NCI-H446 treated with DMSO at 0.1 percent for 48 hours (cell line): Measurements from ENCODE around the gene TSPAN14.

ENCODE experiments used
- DNase-seq: peaks from one replicate; lab custom pipeline; 2025; lab: John Stamatoyannopoulos, UW

TSPAN14 gene

DNA sequence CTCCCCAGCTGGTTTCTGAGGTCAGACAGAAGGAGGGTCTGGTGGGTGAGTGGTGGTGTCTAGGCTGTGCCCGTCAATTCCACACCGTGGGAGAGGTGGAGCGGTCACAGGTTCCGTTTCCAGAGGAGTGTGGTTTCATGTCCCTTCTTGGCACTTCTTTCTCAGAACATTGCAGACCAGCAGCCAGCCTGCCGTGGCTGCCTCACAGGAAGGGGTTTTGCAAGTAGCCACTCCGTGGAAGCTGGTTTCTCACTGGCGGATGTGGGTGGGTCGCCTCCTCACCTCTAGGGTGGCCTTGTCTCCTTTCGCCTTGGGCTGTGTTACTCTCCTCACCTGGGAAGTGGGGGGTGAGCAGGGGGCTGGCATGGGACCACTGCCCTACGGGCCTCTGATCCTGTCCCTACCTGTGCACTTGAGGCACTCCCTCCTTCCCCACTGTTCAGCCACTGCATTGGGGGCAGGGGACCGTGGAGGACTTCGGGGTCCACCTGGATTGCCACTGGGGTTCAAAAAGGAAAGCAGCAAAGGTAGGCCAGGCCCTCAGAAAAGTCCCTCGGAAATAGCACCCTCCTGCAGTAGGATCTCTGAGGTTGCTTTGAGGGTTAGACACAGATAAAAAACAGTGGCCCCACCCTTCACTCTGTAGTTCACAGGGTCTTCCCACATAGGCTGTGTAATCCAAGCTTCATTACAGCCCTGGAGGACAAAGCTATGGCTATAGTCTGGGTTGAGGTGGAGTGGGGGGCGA is 33.9 kb downstream of the TSPAN14 start:
- no peak for DNase-seq

DNA sequence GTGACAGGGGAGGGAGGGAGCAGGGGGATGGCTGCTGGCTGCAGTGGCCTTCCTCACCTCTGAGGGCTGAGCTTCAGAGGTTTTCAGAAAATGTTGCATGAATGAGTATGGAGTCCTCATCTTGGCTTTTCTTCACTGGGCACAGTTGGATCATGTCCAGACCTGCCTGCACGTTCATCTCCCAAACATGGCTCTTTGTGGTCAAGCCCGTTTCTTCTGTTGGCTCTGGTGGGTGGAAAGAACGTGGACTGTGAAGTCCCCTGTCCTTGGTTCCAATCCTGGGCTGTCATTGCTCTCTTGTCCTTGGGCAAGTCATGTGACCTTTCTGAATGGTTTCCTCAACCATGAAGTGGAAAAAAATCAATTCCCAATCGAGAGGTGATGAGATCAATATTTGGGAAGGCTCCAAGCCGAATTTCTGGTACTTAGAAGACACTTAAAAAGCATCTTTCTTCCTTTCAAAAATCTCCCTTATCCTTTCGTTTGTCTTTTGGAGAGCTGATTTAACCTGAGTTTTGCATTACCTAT is 34.5 kb downstream of the TSPAN14 start:
- DNase-seq = no peak

DNA sequence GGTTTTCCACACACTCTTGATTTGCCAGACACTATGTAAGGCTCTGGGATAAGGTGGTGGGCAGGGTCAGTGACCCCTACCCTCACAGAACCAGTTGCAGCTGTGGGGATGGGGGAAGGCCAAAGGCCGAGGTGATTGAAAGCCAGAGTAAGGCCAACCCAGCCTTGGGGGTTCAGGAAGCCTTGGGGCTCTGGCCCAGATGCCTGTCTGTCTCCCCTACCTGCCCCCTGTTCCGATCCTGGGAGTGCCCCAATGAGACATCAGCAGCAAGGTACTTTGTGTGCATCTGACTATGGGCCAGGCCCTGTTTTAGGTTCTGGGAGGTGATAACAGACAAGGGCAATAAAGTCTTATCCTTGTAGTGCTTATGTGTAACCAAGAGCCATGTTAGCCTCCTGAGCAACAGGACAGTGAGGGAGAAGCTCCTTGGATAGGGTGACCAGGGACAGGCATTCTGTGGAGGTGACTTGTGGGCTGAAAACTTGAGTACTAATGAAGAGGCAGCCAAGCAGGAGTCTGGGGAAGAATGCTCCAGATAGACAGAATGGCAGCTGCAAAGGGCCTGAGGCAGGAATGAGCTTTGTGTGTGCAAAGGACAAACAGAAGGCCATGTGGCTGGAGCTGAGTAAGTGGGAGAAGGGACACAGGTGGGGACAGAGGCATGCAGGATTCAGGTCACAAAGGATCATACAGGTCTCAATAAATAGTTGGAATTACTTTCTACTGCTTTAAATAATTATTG is 35.4 kb downstream of the TSPAN14 start:
- no peak for DNase-seq

DNA sequence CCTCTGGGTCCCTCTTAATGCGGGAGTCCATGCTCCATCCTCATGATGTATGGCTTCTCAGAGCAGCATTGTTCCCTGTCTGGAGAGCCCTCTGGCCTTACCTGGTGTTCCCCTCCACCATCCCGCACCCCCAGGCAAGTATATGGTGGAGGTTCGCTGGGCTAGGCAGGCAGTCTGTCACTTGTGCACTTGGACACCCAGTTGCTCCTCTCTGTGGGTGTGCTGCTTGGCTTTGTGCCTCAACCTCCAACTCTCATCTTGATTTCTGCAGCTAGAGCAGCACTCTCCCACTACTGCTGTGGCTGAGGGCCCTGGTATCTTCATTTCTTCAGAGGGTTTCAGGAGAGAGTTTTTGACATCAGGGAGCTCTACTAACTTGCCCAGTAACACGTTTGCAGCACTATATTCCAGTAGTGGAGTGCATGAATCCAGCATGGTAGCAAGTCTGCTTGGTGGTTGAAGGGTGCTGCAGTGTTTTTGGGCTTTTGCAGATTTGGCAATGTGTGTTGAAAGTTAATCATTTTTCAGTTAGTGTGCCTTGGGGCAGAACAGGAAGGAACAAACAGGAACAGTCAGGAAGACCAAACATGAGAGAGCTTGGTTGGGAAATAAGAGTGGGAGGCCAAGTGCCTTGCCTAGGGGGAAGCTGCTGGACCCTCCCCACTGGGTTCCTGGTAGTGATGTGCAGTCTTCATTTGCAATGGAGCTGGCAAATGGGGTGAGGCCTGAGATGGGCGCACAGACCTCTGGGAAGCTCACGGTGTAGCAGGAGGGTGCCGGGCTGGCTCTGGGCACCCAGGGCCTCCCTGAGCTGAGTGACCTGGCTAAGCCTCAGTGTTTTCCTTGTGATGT is 37.4 kb downstream of the TSPAN14 start:
- no peak for DNase-seq

DNA sequence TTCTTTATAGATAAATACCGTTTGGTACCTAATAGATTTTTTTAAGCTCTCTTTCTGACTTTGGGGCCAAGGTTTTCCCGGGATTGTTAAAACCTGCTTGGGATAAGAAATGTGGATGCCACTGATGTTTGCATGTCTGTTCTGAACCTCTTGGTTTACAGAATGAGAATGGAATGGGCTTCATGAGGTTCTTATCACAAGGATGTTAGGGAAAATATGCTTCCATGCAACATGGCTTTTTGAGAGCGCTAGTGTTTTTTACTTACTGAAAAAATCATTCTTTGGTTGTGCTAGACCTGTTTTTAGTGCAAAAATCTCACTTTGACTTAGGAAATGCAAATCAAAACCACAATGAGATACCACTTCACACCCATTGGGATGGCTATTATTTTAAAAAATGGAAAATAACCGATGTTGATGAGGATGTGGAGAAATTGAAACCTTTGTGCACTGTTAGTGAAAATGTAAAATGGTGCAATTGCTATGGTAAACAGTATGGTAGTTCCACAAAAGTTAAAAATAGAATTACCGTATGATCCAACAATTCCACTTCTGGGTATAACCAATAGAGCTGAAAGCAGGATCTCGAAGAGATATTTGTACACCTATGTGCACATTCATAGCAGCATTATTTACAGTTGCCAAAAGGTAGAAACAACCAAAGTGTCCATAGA is 38.9 kb downstream of the TSPAN14 start:
- DNase-seq = no peak

DNA sequence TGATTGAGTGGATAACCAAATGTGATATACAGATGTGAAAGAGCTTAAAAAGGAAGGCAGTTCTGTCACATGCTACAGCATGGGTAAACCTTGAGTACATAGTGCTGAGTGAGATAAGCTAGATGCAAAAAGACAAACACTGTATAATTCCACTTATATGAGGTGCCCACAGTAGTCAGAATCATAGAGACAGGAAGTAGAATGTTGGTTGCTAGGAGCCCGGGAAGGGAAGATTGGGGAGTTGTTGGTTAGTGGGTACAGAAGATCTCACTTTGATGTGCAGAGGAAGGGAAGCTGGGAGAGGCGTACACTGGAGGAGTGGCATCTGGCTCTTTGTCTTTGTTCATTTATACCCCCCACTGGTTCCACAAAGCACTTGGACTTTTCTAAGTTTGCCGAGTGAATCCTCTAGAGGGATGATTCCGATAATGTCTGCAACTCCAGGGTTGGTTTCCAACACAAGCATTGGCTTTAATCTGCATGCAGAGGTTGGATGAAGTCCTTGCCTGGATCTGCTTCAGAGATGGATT is 39.5 kb downstream of the TSPAN14 start:
- DNase-seq = peak; percentile 74

DNA sequence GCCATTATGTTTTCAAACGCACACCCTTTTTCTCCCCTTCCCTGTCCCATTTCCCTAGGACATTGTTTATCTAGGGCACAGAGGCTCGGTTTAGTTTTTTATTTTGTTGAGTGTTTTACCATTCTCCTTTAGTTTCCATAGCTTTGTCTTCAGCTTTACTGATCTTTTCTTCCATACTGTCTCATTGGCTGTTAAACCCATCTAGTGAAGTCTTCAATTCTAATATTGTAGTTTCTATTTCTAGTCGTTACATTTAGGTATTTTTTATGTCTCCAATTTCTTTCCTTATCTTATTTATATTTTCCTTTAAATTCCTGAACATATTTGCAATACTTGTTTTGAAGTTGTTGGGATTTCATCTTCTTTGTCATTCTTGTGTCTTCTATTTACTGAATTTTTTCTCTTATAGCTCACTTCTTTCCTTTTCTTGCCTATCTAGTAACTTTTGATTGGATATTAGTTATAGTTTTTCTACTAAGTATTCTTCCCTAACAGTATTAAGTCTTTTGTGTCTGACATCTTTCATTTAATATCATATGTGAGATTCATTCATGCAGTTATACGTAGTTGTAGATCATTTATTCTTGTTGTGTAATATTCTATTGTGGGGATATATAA is 42.6 kb downstream of the TSPAN14 start:
- no peak for DNase-seq

DNA sequence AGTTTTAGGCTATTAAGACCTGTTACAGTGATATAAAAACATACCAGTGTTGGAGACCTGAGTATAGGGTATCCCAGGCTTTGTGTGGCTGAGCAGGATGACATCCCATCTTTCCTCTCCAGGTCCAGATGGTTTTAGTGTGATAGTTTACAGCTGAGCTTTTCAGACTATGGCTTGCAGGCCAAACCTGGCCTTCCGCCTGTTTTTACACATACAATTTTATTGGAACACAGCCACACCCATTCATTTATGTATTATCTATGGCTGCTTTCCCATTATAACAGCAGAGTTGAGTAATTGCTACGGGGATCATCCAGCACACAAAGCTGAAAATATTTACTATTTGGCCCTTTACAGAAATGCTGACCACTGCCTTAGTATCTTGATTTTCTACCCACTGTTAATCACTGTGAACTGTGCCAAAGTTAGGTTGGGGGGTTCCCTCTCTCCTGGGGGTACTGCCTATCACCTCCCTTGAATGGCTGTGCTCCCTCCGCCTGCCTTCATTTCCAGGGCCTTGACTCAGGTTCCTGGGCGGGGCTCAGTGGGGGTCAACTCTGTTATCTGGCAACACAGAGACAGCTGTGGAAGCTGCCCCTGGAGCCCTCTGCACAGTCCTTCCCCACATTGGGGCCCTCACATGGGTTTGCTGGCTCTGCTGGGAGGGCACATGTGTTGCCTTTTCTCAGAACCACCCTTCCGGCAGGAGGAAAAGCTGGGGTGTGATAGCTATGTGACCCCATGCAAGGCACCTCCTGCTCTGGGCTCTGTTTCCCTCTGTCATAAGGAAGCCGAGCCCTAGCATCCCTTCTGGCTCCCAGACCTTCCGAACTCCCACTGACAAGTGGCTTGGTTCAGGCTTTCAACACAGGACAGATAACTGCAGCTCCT is 43.3 kb downstream of the TSPAN14 start:
- DNase-seq = peak; percentile 86

DNA sequence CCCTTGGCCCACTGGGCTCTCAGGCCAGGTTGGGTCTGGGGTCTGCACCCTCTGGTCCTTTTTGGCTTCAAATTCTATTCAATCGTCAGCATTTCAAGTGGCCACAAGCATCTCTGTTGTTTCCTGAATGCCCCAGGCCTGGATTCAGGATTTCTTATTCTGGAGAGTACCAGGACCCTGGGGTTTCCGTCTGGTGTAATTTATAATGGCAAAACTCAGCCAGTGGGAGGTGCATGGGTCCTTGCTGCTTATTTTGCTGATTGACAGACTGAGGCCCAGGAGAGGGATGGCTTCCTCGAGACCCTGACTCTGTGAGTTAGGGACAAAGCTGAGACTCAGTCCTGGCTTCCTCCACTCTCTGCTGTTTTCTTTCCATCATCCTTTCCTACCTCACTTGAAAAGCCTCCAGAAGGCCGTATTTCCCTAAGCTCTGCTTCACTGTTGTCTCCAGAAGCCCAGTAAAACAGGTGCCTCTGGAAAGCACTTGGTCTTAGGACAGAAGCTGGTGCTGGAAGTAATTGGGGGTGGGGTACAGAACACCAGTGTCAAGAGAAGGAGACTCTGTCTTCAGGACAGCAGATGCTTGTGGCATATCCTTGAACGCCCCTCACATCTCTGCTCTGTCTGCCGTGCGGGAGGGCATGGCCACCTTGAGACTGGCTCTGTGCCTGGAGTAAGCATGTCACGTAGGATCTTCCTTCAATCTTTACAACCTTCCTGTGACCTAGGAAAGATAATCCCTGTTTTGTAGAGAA is 44.1 kb downstream of the TSPAN14 start:
- no peak for DNase-seq

DNA sequence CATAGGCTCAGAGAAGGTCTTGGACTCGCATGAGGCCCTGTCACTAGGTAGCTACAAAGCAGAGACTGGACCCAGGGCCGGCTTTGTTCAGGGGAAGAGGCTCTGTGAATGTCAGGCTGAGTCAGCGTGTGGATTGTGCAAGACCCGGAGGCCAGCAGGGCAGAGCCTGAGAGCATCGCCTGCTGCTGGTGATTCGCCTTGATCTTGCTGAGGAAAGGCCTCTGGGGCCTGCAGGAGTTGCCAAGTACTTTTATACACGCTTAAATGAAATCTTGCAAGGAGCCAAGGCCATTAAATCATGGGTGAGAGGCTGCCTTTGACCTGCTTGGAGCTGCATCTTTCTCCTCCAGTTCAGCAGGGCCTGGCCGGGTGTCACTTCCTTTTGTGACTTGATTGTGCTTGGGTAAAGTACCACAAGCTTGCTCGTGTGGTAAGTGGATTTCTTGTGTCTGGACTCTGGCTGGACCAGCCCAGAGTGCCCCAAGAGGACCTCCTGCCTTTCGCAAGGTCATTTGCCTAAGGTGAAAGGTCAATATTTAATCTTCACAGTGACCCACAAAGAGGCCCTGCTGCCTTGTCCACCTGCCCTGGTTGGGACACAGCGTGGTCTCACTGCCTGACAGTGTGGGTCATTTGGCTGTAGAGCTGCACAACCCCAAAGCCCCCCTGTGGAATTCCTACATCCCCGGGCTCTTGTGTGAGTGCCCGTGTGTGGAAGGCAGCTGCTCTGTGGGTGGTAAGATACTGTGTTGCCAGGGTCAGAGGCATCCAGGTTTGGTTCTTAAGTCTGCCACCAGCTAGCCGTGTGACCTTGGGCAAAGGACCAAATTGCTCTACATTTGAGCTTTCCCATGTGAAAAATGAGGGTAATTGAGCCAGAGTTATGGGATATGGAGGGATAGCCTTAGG is 45.0 kb downstream of the TSPAN14 start:
- peak; percentile 84 for DNase-seq

DNA sequence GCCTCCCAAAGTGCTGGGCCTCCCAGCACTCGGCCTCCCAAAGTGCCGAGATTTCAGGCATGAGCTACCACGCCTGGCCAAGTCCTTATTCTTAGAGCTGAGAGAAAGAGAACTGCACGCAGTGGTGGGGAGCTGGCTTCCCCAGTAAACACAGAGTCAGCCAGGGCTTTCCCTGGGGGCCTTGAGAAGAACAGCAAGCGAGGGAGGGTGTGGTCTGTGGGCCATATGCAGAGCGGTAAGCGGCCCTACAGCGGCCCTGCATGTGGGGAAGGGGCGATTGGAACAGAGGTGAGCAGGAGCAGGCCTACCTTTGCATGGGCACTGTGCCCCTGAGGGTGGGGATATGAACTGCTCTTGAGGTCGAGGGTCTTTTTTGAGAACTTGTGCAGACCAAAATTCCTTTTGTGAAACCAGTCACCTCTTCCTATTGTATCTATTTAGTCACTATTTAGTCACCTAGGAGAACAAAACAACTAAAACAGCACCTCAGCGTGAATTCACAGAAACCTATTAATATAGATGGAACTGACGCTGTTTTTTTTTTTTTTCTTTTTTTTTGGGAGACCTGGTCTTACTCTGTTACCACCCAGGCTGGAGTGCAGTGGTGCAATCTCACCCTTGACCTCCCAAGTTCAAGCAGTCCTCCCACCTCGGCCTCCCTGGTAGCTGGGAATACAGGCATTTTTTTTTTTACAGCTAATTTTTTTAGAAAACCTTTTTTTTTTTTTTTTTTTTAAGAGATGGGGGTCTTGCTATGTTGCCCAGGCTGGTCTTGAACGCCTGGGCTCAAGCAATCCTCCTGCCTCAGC is 46.7 kb downstream of the TSPAN14 start:
- no peak for DNase-seq

DNA sequence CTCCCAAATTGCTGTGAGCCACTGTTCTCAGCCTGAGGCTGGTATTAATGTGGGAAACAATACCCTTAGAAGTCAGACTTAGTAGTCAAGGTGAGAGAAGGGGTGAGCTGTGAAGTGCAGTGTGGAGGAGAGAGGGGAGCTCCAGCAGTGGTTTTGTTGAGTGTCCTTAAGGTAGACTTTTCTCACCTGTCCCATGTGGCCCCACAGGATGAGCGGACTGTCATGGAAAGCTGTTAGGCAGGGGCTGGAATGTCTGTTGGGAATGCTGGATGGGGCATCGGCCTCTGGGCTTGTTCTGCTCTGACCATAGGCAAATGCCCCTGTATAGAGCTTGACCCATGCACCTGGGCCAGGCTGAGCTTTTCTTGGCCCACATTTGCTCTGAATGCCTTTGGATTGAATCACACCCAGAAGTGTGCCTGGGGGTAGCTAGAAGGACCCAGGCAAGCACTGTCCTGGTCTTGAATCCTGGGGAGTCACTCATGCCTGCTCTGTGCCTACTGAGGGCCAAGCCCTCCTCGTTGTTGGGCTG is 47.3 kb downstream of the TSPAN14 start:
- no peak for DNase-seq

DNA sequence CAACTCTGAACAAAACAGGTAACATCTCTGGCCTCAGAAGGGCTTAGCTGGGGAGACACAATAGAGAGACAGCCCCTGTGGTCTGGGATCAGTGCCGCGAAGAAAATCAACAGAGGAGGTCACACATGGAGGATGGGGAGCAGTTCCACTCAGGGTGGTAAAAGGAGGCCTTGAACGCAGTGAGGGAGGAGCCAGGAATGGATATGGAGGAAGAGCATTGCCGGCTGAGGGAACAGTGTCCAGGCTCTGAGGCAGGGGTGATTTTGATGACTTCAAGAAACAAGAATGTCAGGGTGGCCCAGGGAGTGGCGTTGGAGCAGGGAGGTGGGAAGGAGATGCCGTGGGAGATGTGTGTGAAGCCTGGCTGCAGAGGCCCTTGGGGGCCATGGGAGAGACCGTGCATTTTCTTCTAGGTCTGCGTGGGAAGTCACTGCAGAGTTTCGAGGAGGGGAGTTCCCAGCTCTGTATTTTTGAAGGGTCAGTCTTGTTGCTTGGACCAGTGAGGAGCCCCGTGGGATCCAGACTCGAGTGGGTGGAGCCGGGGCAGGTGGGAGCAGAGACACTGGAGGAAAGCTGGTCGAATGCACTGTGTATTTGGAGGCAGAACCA is 47.9 kb downstream of the TSPAN14 start:
- no peak for DNase-seq

DNA sequence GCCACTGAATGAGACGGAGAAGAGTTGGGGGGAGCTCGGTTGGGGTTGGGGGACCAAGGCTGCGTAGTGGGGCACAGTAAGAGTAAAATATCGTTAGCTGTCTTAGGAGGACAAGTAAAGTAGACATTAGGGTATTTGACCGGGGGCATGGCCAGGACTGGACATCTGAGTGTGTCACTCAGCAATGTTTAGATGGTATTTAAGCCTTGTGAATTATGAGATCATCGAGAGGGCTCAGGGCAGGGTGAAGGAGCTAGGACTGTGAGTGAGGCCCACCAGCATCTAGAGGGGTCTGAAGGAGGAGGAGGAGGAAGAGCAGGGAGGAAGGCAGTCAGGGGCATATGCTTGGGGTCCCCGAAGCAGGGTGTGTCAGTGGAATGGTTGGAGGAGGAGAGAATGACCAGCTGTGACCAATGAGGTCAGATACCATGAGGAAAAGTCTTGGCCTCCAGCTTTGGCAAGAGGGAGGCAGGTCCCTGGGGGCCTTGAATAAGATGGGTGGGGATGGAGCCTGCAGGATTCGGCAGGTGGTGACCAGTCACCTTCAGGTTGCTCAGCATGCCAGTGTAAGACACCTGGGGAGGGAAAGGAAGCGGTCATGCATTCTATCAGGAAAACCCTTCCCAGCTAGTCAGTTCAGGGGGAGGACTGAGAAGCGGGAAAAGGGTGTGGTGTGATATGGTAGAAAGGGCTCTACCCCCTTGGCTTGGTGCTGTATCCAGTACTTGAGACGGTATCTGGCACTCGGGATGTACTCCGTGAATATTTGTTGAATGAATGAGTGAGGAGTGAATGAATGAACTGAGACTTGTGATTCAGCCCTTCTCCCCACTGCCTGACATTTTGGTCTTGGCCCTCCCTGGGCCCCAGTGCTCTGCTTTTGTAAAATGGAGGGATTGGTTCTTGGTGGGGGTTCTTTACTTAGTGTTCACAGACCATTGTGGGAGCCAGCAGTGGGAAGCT is 48.8 kb downstream of the TSPAN14 start:
- no peak for DNase-seq

DNA sequence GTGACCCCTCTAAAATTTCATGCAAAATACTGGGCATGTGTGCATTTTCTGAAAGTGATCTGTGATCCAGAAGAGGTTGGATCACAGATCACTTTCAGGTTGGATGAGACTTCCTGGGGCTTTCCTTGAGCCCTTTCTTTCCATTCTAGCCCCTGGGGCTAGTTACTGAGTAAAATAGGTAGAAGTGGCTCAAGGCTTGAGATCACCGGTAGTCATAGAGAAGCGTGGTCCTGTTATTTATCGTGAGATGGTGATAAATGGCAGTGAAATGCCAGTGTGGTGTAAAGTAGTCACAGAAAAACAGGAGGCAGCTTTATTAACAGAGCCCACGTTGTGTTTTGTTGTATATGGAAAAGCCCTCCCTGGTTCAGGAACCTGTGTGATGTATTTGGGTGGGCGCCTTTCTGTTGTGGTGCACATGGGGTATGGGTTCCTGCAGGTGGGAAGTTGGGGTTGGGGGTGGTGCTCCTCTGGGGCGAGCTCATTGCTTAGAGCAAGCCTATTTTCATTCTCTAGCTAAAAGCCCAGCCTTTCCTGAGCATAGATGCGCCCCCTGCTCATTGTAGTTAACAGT is 49.6 kb downstream of the TSPAN14 start:
- DNase-seq = no peak
